Measurements from ENCODE around the gene SFTPA1.

DNA sequence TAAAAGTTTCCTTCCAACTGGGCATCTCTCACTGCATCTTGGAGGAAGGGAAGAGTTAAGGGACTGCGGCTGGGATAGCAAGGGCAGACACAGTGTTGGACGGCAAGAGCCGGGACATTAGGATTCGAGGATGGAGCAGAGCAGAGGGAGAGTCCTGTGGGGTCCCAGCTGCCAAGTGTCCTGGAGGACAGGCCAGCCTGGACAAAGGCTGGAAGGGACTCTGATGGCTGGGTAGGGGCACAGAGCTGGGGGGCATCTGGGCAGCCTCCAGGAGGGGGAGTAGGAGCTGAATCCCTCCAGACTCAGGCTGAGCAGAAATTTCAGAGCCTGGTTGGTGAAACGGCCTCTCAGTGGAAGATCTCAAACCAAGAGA is 19.2 kb downstream of the SFTPA1 start:
- TF ChIP-seq, protein P1, sequence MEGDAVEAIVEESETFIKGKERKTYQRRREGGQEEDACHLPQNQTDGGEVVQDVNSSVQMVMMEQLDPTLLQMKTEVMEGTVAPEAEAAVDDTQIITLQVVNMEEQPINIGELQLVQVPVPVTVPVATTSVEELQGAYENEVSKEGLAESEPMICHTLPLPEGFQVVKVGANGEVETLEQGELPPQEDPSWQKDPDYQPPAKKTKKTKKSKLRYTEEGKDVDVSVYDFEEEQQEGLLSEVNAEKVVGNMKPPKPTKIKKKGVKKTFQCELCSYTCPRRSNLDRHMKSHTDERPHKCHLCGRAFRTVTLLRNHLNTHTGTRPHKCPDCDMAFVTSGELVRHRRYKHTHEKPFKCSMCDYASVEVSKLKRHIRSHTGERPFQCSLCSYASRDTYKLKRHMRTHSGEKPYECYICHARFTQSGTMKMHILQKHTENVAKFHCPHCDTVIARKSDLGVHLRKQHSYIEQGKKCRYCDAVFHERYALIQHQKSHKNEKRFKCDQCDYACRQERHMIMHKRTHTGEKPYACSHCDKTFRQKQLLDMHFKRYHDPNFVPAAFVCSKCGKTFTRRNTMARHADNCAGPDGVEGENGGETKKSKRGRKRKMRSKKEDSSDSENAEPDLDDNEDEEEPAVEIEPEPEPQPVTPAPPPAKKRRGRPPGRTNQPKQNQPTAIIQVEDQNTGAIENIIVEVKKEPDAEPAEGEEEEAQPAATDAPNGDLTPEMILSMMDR (IDR thresholded peaks at IDR 0.05), result no peak
- TF ChIP-seq RFX5 (IDR thresholded peaks at IDR 0.05; ENCODE audit: low read length) (no peak), EP300 (IDR thresholded peaks at IDR 0.05; ENCODE audit: borderline replicate concordance in 1 of 2, low read depth in 1 of 2, low read length in 1 of 2) (no peak), GATA2 (CRISPR knock-in tag; IDR thresholded peaks at IDR 0.05) (no peak), GABPA (IDR thresholded peaks at IDR 0.05; ENCODE audit: low read depth) (no peak), YY1 (IDR thresholded peaks at IDR 0.05; ENCODE audit: low read depth) (no peak)

Data from SK-N-SH (cell line).